Measurements from ENCODE around the gene ASPSCR1.

DNA sequence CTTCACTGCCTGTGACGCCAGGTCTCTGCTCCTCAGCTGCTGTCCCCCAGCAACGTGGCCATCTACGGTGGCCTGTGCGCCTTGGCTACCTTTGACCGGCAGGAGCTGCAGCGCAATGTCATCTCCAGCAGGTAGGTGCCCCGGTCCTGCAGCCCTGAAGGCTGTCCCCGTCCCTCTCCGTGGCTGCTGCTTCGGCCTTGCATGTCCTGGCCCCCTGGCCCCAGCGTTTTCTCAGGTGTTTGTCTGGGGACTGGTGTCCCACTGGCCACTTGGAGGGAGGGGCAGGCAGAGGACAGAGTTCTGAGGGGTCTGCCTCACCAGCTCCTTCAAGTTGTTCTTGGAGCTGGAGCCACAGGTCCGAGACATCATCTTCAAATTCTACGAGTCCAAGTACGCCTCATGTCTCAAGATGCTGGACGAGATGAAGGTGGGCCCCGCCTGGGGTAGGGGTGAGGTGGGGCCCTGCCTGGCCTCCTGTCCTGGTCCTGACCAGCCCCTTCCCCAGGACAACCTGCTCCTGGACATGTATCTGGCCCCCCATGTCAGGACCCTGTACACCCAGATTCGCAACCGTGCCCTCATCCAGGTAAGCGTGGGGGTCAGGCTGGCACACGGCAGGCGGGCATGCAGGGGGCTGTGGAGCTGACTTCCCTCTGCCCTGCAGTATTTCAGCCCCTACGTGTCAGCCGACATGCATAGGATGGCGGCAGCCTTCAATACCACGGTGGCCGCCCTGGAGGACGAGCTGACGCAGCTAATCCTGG, 78.7 kb downstream of the ASPSCR1 start:
- no peak for TF ChIP-seq GATA2 (IDR thresholded peaks at IDR 0.05; ENCODE audit: low read depth, low read length)
- no peak for TF ChIP-seq GATA3 (IDR thresholded peaks at IDR 0.05; ENCODE audit: low read depth, low read length)
